ENCODE measurements around the gene OR2AT4. TPM values are rescaled to one million over a fixed set of nuclear protein-coding genes. Genes with fewer than 3 reads are reported as not detected.
A peak's percentile ranks its signal among the peaks of the same experiment; 100 is the strongest.

Gene OR2AT4
- not detected for total RNA-seq
- long read RNA-seq: 0 reads

GRCh38 chr11:75096456-75097172 is at the start of gene OR2AT4:
Gene OR2AT4 (minus strand): TSS chr11:75096876.
- ATAC-seq (no peak), DNase-seq (no peak)
- intact Hi-C loops (cut with micrococcal nuclease): no loop called here

GRCh38 chr11:75145972-75146519 is 49.4 kb upstream of the OR2AT4 start:
- DNase-seq (no peak), ATAC-seq (no peak)
- intact Hi-C loops (cut with micrococcal nuclease): no loop called here

GRCh38 chr11:75145196-75145971 is 48.7 kb upstream of the OR2AT4 start:
- ATAC-seq (no peak), DNase-seq (no peak)
- intact Hi-C loops (cut with micrococcal nuclease): no loop called here

GRCh38 chr11:75144716-75145014 is 48.0 kb upstream of the OR2AT4 start:
- DNase-seq: no peak
- intact Hi-C loops (cut with micrococcal nuclease): loop anchor here (5.0 kb wide), 1 partner anchor 63 kb away; no protein-coding TSS in a partner anchor

GRCh38 chr11:75143420-75143731 is 46.7 kb upstream of the OR2AT4 start:
- ATAC-seq: no peak
- no peak for DNase-seq
- intact Hi-C loops (cut with micrococcal nuclease): loop anchor here (5.0 kb wide), 1 partner anchor 64 kb away; no protein-coding TSS in a partner anchor

More at GRCh38 chr11:75144716-75145014, 48.0 kb upstream of the OR2AT4 start:
- ATAC-seq: no peak

GRCh38 chr11:75142714-75143419 is 46.2 kb upstream of the OR2AT4 start:
- intact Hi-C loops (cut with micrococcal nuclease): loop anchor here (5.0 kb wide), 1 partner anchor 64 kb away; no protein-coding TSS in a partner anchor
- peak; percentile 86 for DNase-seq
- peak; percentile 87 for ATAC-seq

GRCh38 chr11:75141166-75141565 is 44.5 kb upstream of the OR2AT4 start:
- intact Hi-C loops (cut with micrococcal nuclease): loop anchor here (5.0 kb wide), 1 partner anchor 66 kb away; no protein-coding TSS in a partner anchor
- ATAC-seq: no peak
- no peak for DNase-seq

- ATAC-seq (peak; percentile 60), DNase-seq (peak; percentile 86)
- intact Hi-C loops (cut with micrococcal nuclease): loop anchor here (5.0 kb wide), 1 partner anchor 67 kb away; no protein-coding TSS in a partner anchor
These were observed 43.8 kb upstream of the OR2AT4 start for GRCh38 chr11:75140269-75141138.

GRCh38 chr11:75135651-75136050 is 39.0 kb upstream of the OR2AT4 start:
- intact Hi-C loops (cut with micrococcal nuclease): no loop called here
- ATAC-seq (no peak), DNase-seq (no peak)

- no peak for ATAC-seq
- intact Hi-C loops (cut with micrococcal nuclease): no loop called here
- DNase-seq: no peak
These were observed 38.5 kb upstream of the OR2AT4 start for GRCh38 chr11:75135021-75135650.

GRCh38 chr11:75133976-75134375 is 37.3 kb upstream of the OR2AT4 start:
- DNase-seq: no peak
- intact Hi-C loops (cut with micrococcal nuclease): no loop called here
- ATAC-seq: no peak

- DNase-seq (no peak), ATAC-seq (no peak)
- intact Hi-C loops (cut with micrococcal nuclease): no loop called here
These were observed 35.4 kb upstream of the OR2AT4 start for GRCh38 chr11:75132080-75132479.

- DNase-seq (no peak), ATAC-seq (no peak)
- intact Hi-C loops (cut with micrococcal nuclease): no loop called here
These were observed 29.9 kb upstream of the OR2AT4 start for GRCh38 chr11:75126564-75126963.

GRCh38 chr11:75118577-75118976 is 21.9 kb upstream of the OR2AT4 start:
- ATAC-seq (no peak), DNase-seq (no peak)
- intact Hi-C loops (cut with micrococcal nuclease): no loop called here

GRCh38 chr11:75114465-75114864 is 17.8 kb upstream of the OR2AT4 start:
- intact Hi-C loops (cut with micrococcal nuclease): no loop called here
- ATAC-seq: no peak
- DNase-seq: no peak

GRCh38 chr11:75113030-75113429 is 16.4 kb upstream of the OR2AT4 start:
- no peak for ATAC-seq

GRCh38 chr11:75112200-75112599 is 15.5 kb upstream of the OR2AT4 start:
- intact Hi-C loops (cut with micrococcal nuclease): no loop called here
- DNase-seq (no peak), ATAC-seq (no peak)

More at GRCh38 chr11:75113030-75113429, 16.4 kb upstream of the OR2AT4 start:
- DNase-seq: no peak
- intact Hi-C loops (cut with micrococcal nuclease): no loop called here

GRCh38 chr11:75107187-75107586 is 10.5 kb upstream of the OR2AT4 start:
- DNase-seq: no peak
- ATAC-seq: no peak
- intact Hi-C loops (cut with micrococcal nuclease): no loop called here
